Superior temporal gyrus (tissue), 1 donor: ENCODE data around the gene LARP4.
"Not testable (repeated sequence)": the region's sequence is repeated elsewhere in the genome, so short reads cannot be mapped to it uniquely, and the experiment has no call there.

Experiments used
- DNase-seq: peaks from one replicate; pipeline ENCODE4 v3.0.0-alpha.2; 2016; ENCODE audit errors: extremely low spot score

The LARP4 gene

DNA sequence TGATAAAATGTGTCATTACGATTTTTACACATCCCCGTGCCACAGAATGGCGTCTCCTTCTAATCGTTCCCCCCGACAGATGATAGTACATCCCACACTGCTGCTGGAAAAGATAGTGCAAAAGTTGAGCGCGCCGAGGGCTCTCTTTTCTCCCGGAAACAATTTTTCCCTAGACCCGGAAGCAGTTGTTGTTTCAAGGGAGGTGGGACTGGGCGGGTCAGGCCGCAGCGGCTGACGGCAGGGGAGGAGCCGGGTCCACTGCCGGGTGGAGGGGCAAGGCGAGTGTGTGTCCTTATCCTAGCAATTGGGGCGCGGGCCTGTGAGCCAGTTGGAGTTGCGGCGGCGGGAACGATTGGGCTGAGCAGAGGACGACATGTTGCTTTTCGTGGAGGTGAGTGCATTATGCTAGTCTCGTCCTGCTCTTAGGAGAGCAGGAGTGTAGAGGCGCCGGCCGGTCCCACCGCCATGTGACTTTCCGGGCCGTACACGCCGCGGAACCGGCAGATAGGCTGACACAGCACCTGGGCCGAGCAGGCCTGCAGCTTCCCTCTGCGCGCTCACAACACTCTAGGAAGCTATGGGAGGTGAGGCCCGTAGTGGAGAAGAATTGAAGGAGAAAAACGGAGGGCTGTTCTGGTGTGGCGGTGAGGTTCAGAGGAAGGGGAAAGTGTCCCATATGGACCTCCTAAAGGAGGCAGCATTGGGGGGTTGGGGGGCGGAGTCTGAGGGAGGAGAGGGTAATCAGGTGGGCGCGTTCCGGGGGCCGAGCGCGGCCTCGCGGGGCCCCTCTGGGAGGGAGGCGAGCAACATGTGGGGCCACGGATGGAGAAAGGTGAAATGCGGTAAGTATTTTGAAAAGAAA, at the start of gene LARP4:
Gene LARP4, plus strand, starts transcription at position 248 of the 862 bp plus-strand sequence. Its CDS starts 126 bp downstream, at position 374.
- peak; percentile 98 for DNase-seq

DNA sequence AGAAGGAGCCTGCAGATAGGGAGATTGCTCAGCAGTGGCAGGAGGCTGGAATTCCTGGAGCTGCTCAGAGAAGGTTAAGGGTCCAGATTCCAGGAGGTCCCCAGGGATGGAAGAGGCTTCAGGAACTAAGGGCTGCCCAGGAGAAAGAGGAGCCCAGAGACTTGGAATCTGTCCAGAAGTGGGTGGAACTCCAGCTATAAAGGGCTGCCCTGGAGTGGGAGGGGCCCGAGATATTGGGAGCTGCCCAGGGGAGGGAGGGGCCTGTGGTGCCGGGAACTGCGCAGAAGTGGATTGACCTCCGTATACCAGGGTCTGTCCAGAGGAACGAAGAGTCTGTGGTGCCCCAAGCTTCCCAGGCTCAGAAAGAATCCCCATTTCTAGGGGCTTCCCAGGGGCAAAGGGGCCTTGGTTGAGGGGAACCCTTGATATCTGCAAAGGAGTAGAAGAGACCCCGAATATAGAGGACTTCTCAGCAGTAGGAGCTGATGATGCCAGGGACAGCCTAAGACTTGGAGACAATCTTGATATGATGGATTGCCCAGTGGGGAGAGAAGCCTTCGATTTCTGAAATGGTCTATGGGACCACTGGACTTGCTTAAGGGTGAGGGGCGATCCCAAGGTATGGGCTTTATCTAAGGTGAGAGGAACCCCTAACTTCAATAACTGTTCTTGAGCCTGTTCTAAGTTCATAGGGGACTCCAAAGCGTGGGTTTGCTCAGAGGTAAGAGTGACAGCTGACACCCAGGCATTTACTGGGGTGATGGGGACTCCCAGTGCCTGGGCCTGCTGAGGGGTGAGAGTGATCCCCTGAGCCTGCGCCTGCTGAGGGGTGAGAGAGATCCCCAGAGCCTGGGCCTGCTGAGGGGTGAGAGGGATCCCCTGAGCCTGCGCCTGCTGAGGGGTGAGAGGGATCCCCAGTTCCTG, 49.3 kb upstream of the LARP4 start:
- DNase-seq = no peak

DNA sequence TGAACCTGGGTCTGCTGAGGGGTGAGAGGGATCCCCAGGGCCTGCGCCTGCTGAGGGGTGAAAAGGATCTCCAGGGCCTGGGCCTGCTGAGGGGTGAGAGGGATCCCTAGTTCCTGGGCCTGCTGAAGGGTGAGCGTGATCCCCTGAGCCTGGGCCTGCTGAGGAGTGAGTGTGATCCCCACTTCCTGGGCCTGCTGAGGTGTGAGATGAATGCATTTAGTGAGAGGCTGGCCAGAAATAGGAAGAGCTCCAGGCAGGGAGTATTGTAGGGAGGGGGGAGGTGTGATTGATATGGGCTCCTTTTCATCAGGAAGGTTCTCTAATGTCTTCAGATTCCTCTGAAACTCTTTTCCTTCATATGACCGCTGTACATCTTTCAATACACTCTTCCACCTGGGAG, 47.3 kb upstream of the LARP4 start:
- DNase-seq = no peak

DNA sequence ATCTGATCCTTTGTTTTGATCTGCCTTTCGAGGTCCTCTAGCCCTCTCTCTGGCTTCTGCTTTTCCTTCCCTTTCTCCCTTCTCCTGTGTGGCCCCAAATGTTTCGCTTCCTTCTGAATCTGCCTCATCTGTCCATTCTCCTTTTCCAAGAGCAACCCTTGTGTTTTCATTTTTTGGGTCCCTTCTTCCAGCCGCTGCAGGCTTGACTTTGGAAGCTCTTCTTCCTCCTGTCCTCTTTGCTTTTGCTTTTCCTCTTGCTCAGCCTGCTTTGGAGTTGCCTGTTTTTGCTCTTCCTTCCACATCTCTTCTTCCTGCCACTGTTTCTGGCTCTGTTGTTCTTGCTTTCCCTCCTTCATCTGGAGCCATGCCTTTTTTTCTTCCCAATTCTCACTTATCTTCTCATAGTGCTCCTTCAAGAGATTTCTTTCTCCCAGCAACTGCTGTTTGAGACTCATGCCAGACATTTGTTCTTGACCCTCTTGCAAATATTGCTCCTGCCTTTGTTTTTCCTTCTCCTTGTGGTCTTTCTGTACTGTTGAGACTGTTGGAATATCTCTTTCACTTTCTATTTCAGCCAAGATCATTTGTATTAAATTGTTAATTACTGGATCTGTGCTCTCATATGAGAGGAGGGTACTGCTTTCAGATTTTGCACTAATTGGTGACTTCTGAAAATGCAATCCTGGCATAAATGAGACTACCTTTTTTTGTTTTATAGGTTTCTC, 46.7 kb upstream of the LARP4 start:
- DNase-seq = no peak

DNA sequence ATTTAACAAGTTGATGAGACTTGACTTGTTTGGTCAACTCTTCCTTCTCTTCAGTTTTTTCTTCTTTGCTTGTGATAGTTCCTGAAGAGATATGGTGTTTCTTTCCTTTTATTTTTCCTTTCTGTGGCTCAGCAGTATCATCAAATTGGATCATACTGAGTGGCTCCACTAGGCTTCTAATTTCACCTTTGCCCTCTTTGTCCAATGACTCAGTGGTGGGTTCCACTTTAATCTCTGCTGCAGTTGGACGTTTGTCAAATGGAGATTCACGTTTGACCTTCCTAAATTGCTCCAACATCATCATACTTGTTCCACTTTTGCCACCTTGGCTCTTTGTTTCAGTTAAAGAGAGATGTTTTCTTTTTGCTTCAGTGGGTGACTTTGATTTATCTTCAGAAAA, 45.8 kb upstream of the LARP4 start:
- DNase-seq = no peak

DNA sequence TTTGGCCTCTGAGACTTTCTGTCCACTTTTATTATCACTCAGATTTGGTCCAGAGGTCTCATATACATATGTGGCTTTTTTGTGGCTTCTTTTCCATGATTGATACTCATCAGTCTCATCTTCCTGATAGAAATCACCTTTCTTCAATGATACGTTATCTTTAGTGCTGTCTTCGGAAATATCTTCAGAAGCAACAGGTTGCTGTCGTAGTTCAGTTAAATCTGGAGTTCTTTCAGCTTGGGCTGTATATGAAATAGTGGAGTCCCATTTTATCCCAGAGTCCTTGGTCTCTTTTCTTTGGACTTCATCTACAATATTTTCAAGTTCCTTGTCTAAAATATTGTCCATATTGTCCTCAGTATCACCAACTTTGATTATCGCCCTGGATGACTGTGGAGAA, 45.3 kb upstream of the LARP4 start:
- no peak for DNase-seq

DNA sequence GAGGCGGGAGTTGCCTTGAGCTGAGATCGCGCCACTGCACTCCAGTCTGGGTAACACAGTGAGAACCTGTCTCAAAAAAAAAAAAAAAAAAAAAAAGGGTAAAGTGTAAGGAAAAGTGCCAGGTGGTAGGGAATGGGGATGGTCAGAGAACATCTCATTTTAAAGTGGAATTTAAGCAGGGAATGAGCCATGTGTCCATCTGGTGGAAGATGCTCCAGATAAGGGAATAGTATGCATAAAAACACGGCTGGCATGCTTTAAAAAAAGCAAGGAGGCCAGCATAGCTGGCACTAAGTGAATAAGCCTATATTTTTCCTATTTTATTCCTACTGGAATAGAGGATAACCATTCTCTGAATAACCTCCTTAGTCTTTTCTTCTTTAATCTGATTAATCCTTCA, 38.0 kb upstream of the LARP4 start:
- no peak for DNase-seq

DNA sequence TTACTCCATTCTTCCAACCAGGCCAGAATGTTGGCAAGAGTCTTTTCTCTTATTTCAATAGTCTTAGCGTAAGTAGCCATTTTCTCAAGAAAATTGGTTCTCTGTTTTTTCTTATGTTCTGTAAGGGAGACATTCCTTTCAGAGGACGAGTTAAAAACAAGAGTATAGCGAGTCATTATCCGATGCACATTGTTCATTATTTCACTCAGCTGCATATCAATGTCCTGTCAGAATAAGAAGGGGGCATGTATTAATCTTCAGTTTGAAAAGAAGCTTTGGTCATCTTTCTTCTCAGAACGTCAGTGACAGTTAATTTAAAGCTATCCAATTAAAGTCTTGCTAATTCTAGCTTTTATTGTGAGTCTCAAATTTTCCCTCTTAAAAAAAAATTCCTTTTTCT, 37.5 kb upstream of the LARP4 start:
- no peak for DNase-seq

DNA sequence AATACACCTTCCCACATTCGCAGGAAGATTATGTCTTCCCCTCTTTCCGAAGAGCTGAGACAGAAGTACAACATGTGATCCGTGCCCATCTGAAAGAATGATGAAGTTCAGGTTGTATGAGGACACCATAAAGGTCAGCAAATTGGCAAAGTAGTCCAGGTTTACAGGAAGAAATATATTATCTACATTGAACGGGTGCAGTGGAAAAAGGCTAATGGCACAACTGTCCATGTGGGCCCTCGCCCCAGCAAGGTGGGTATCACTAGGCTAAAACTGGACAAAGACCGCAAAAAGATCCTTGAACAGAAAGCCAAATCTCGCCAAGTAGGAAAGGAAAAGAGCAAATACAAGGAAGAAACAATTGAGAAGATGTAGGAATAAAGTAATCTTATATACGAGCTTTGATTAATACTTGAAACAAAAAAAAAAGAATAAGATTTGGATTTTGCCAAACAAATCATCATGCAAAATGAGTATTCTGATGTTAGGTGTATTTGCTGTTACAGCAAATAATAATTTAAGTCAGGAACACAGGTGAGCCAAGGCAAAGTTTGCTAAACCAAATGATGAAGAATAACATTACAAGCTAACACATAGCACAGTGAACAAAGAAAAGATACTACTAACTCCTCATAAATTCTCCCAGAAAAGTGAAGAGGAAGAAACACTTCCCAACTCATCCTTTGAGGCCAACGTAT, 34.8 kb upstream of the LARP4 start:
- DNase-seq = no peak

DNA sequence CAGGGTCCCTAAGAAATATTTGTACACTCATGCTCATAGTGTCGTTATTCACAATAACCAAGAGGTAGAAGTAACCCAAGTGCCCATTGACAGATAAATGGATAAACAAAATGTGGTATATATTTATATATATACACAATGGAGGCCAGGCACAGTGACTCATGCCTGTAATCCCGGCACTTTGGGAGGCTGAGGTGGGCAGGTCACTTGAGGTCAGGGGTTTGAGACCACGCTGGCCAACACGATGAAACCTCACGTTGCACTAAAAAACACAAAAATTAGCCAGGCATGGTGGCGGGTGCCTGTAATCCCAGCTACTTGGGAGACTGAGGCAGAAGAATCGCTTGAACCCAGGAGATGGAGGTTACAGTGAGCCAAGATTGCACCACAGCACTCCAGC, 30.0 kb upstream of the LARP4 start:
- DNase-seq = not testable (repeated sequence)

DNA sequence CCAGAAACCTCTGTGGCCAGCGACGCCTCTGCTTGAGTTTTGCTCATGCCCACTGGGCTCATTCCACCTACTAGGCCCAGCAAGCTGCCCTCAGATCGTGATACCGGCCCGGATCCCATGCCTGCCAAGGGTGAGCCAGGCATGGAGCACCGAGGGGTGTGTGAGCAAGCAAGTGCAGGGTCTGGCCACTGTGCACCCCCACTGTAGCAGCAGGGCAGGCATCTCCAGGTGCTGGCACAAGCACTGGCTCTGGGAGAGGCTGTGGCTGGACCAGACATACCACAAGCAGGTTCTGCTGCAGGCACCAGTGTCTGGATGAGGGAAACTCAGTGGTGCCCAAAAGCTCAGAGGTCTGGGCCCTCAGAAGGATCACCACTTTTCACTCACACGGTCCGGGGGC, 24.9 kb upstream of the LARP4 start:
- DNase-seq = no peak

DNA sequence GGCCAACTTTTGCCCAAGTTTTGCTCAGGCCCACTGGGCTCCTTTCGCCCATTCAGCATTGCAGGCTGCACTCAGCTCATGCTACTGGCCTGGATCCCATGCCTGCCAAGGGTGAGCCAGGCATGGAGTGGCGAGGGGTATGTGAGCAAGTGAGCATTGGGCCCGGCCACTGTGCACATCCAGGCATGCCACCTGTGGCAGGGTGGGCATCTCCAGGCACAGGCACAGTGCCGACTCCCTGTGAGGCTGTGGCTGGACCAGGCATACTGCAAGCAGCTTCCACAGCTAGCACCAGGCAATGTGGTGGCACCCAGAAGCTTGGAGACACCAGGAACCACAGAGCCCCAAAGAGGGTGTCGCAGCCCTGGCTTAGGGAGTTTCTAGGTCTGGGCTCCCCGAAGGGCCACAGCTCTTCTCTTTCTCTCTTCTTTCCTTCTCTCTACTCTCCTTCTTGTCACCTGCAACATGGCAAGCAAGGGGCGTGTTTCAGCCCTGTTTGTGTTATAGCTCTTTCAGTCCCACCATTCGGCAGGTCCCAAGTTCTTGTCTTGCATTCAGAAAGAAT, 19.8 kb upstream of the LARP4 start:
- no peak for DNase-seq

DNA sequence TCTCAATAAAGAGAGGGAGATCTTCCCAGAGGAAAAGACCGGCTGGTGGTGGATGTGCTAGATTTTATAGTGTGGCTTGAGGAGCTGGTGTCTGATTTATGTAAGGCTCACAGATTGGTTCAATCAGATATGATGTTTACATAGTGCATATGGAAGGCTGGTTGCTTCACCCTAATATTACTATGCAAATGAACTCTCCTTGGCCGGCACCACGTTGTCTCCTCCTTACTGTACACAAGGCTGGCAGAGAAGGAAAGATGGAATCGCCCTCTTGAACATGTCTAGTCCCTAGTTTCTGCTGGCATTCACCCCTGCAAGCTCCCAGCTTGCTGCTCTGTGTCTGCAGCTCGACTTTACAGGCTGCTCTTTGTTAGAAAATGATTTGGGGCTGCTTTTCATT, 13.2 kb upstream of the LARP4 start:
- no peak for DNase-seq

DNA sequence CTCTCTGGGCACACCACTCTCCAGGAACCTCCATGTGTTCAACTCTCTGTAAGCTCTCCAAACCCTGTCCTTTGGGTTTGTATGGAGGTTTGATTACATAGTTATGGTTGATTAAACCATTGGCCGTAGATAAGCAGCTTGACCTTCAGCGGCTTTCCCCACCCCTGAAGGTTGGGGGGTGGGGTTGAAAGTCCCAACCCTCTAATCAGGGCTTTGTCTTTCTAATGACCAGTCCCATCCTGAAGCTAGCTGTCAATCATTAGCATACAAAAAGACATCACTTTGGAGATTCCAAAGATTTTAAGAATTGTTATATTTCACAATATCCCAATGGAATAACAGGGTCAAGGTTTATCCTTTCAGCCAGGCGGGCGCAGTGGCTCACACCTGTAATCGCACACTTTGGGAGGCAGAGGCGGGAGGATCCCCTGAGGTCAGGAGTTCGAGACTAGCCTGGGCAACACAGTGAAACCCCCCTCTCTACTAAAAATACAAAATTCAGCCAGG, 12.7 kb upstream of the LARP4 start:
- no peak for DNase-seq

DNA sequence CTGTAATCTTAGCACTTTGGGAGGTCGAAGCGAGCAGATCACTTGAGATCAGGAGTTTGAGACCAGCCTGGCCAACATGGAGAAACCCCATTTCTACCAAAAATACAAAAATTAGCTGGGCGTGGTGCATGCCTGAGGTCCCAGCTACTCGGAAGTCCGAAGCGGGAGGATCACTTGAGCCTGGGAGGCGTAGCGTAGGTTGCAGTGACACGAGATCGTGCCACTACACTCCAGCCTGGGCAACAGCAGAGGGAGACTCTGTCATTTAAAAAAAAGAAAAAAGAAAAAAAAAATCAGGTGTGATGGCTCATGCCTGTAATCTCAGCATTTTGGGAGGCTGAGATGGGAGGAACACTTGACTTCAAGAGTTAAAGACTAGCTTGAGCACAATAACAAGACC, 11.9 kb upstream of the LARP4 start:
- not testable (repeated sequence) for DNase-seq

DNA sequence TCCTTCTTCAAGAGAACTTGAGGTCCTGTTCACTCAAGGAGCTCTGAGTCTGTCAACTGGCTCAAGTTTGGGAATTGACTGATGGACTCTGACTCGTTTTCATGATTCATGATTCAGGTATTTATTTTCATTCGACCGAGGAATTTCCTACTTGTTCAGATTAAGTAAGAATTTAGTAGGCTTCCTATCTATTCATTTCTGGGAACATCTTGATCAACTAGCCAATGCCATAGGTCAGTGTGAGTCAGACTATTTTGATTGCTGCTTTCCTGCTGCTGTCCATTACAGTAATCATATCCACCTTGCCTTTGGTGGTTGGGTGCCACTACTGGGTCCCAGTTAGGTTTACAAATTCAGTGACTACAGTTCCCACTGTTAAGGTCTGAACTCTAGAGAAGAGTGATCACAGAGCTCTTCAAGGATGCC, 10.4 kb upstream of the LARP4 start:
- no peak for DNase-seq

DNA sequence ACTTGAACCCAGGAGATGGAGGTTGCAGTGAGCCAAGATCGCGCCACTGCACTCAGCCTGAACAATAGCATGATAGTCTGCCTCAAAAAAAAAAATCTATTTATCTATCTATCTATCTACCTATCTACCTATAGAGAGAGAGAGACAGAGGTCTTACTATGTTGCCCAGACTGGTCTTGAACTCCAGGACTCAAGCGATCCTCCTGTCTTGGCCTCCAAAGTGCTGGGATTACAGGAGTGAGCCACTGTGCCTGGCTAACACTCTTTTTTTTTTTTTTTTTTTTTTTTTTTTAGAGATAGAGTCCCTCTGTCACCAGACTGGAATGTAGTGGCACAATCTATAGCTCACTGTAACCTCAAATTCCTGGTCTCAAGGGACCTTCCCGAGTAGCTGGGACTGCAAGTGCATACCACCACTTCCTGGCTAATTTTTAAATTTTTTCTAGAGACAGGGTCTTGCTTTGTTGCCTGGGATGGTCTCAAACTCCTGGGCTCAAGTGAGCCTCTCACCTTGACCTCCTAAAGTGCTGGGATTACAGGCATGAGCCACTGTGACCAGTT, 6.1 kb upstream of the LARP4 start:
- no peak for DNase-seq

DNA sequence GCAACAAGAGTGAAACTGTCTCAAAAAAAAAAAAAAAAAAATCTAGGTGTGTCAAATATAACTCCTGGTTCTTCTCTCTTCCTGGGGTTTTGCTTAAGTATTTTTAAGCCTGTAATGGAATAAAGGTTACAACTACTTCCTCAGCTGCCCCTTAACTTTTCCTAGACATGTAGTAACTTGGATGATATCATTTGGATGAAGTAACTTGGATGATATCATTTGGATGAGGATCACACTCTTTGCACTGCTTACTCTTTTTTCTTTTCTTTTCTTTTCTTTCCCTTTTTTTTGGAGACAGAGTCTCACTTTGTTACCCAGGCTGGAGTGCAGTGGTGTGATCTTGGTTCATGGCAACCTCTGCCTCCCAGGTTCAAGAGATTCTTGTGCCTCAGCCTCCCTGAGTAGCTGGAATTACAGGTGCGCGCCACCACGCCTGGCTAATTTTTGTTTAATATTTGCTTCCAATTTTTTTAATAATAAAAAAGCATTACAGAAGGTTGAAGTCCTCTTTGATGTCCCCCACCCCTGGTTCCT, 3.5 kb upstream of the LARP4 start:
- DNase-seq = no peak

DNA sequence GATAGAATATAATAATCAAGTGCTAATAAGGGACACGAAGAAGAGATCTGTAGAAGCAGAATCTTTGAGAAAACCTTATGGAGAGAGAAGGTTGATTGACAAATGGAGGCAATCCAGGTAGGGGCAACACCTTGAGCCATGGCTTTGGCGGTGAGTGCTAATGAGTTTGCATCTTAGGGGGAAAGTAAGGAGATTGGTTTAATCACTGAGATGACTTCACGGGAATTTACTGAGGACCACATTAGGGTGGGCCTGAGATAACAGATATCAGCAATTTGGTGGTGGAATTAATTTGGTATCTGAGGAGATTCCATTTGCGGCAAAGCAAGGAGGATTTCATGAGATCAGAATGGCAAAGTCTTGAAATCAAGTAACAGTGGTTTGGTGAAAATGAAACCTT, 1.8 kb upstream of the LARP4 start:
- DNase-seq = no peak

DNA sequence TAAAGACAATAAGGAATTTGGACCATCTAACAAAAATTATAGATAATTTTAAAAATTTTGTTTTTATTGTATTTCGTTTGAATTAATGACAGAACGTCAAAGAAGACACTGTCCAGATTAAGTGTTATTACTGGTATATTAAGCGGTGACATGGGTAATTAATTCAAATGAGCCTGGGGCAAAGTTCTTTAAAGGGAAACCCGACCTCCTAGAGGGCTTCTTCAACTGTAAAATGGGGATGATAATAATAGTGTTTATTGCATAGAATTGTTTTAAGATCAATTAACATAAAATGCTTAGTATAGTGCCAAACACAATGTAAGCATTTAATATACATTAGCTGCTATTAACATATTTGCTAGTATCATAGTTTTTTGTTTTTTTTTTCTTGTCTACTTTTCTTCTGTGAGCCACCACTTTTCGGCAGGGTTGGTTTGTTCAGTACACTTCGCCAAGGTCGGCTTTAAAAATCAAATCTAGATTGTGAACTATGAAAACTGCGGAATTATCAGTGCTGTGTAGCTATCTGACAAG, 514 bp upstream of the LARP4 start:
- no peak for DNase-seq
